MM.1S (cell line): Measurements from ENCODE around the gene TTLL9.

Experiments used
- DNase-seq: peaks from one replicate; pipeline ENCODE4 v3.0.0-alpha.2; 2015
- H2AFZ ChIP-seq: fragments of 300-600 bp; sonication (generic); 2 replicates; pipeline ENCODE4 v1.6.0; 2016; ENCODE audit warnings: antibody characterized with exemption, low read length
- H3F3A ChIP-seq: fragments of 300-600 bp; sonication (generic); 2 replicates; pipeline ENCODE4 v1.6.1; 2016; ENCODE audit warnings: mild to moderate bottlenecking, antibody characterized with exemption, low read length, moderate library complexity, mixed read lengths; ENCODE audit not compliant: insufficient read depth
- H3K27ac ChIP-seq: fragments of 300-600 bp; sonication (generic); 2 replicates; pipeline ENCODE4 v1.5.1; 2016; ENCODE audit warnings: mild to moderate bottlenecking, low read length
- H3K27me3 ChIP-seq: fragments of 300-600 bp; sonication (generic); replicated peaks from 2 replicates; pipeline ENCODE4 v1.6.0; 2016; ENCODE audit warnings: low read length; ENCODE audit not compliant: insufficient read depth
- H3K36me3 ChIP-seq: fragments of 300-600 bp; sonication (generic); replicated peaks from 2 replicates; pipeline ENCODE4 v1.6.1; 2016; ENCODE audit warnings: mild to moderate bottlenecking, low read length, mixed read lengths; ENCODE audit not compliant: insufficient read depth
- H3K4me1 ChIP-seq: fragments of 300-600 bp; sonication (generic); 2 replicates; pipeline ENCODE4 v1.6.1; 2016; ENCODE audit warnings: low read length, mixed read lengths
- H3K4me2 ChIP-seq: fragments of 300-600 bp; sonication (generic); 2 replicates; pipeline ENCODE4 v1.6.0; 2016; ENCODE audit warnings: low read depth, low read length
- H3K4me3 ChIP-seq: fragments of 300-600 bp; sonication (generic); 2 replicates; pipeline ENCODE4 v1.5.1; 2016; ENCODE audit warnings: low read length, mixed read lengths
- H3K79me2 ChIP-seq: fragments of 300-600 bp; sonication (generic); 2 replicates; pipeline ENCODE4 v1.6.1; 2016; ENCODE audit warnings: mixed run types, low read length, mixed read lengths
- H3K9ac ChIP-seq: fragments of 300-600 bp; sonication (generic); 2 replicates; pipeline ENCODE4 v1.6.1; 2016; ENCODE audit warnings: low read length, mixed read lengths
- H3K9me2 ChIP-seq: fragments of 300-600 bp; sonication (generic); replicated peaks from 2 replicates; pipeline ENCODE4 v1.6.1; 2016; ENCODE audit warnings: mild to moderate bottlenecking, low read length, mixed read lengths; ENCODE audit not compliant: insufficient read depth
- H3K9me3 ChIP-seq: fragments of 300-600 bp; sonication (generic); replicated peaks from 2 replicates; pipeline ENCODE4 v1.6.1; 2016; ENCODE audit warnings: mild to moderate bottlenecking, low read length, mixed read lengths; ENCODE audit not compliant: insufficient read depth
- H4K20me1 ChIP-seq: fragments of 300-600 bp; sonication (generic); 2 replicates; pipeline ENCODE4 v1.6.1; 2016; ENCODE audit warnings: mild to moderate bottlenecking, low read length, moderate library complexity, mixed read lengths; ENCODE audit not compliant: insufficient read depth
- EZH2 ChIP-seq: fragments of 300-600 bp; sonication (generic); optimal IDR thresholded peaks from 2 replicates; pipeline ENCODE3; 2017; ENCODE audit warnings: low read depth, mild to moderate bottlenecking, antibody characterized with exemption, low read length, mixed read lengths
- EZH2phosphoT487 ChIP-seq: fragments of 300-600 bp; sonication (generic); IDR thresholded peaks from 2 replicates; pipeline ENCODE4 v1.6.1; 2018; ENCODE audit warnings: antibody characterized with exemption, low read length
- TF ChIP-seq, protein P1 (sequence below): fragments of 300-600 bp; sonication (generic); IDR thresholded peaks from 2 replicates; pipeline ENCODE4 v1.5.1; 2016; ENCODE audit warnings: antibody characterized with exemption, low read length, mixed read lengths

The TTLL9 gene

DNA sequence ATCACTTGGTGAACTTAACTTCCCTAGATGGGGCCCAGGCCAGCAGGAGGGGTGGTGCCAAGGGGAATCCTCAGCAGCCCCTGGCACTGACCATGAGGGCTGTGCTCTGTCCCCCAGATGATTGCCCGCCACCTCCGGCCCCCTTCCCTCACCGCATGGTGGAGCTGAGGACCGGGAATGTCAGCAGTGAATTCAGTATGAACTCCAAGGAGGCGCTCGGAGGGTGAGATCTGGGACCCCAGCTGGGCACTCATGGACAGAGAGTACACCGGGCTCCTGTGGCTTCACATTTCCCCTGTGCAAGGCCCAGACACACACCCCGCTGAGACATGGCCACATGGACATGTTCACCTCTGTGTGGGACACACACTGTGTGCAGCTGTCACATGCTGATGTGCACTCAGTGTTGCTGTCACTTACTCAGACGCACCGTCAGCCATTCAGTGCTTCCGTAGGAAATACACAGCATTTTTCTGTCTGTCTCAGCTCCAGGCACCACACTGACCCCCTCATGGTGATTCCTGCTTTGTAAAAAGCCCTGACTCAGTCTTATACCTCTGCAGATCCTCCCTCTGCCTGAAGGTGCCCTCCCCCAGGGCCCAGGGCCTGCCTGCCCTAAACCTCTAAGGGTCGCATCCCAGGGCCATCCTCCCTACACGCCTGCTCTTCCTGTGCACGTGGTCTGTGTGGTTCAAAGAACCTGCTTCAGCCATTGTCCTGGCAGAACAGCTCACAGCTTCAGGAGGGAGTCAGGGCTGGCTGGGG lies 46.9 kb upstream of the TTLL9 start:
- no peaks in the 10 kb centered on the region for H4K20me1 ChIP-seq
- no peak for TF ChIP-seq EZH2phosphoT487
- TF ChIP-seq EZH2, result no peak
- TF ChIP-seq, protein P1, sequence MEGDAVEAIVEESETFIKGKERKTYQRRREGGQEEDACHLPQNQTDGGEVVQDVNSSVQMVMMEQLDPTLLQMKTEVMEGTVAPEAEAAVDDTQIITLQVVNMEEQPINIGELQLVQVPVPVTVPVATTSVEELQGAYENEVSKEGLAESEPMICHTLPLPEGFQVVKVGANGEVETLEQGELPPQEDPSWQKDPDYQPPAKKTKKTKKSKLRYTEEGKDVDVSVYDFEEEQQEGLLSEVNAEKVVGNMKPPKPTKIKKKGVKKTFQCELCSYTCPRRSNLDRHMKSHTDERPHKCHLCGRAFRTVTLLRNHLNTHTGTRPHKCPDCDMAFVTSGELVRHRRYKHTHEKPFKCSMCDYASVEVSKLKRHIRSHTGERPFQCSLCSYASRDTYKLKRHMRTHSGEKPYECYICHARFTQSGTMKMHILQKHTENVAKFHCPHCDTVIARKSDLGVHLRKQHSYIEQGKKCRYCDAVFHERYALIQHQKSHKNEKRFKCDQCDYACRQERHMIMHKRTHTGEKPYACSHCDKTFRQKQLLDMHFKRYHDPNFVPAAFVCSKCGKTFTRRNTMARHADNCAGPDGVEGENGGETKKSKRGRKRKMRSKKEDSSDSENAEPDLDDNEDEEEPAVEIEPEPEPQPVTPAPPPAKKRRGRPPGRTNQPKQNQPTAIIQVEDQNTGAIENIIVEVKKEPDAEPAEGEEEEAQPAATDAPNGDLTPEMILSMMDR, result no peak
- no peak overlapping the region for H2AFZ ChIP-seq
- H3K9me2 ChIP-seq, result no peaks in the 10 kb centered on the region
- H3K27ac ChIP-seq, result no peak overlapping the region
- no peaks in the 10 kb centered on the region for H3F3A ChIP-seq
- H3K9ac ChIP-seq, result no peak overlapping the region
- H3K9me3 ChIP-seq, result no peaks in the 10 kb centered on the region
- peak; percentile 66 for DNase-seq
- H3K36me3 ChIP-seq, result no peaks in the 10 kb centered on the region
- no peaks in the 10 kb centered on the region; the same call in 1 of the 2 replicates for H3K27me3 ChIP-seq
- H3K79me2 ChIP-seq, result no peaks in the 10 kb centered on the region
- H3K4me1 ChIP-seq, result peaks cover 17% of the 10 kb centered on the region
- H3K4me2 ChIP-seq, result peak overlapping the region; percentile 56
- no peak overlapping the region for H3K4me3 ChIP-seq

DNA sequence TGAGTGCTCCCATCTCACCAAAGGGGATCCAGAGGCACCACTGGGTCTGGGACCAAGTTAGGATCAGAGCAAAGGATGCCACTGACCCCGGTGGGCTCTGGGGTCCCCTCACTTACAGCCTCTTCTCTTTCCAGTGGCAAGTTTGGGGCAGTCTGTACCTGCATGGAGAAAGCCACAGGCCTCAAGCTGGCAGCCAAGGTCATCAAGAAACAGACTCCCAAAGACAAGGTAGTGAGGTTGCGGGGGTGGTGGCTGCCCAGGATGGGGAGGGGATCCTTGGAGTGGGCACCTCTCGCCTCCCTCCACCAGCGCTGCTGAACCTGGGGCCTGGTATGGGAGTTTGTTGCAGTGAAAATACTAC lies 46.3 kb upstream of the TTLL9 start:
- H3K9me3 ChIP-seq, result no peaks in the 10 kb centered on the region
- no peak overlapping the region for H3K9ac ChIP-seq
- no peak for DNase-seq
- H3K79me2 ChIP-seq, result no peaks in the 10 kb centered on the region
- no peak overlapping the region for H3K27ac ChIP-seq
- no peak overlapping the region for H2AFZ ChIP-seq
- no peaks in the 10 kb centered on the region; the same call in 1 of the 2 replicates for H3K27me3 ChIP-seq
- H3K4me3 ChIP-seq, result no peak overlapping the region
- no peak for TF ChIP-seq EZH2phosphoT487
- no peak for TF ChIP-seq EZH2
- TF ChIP-seq, protein P1, result no peak
- H3F3A ChIP-seq, result no peaks in the 10 kb centered on the region
- H3K4me1 ChIP-seq, result peaks cover 17% of the 10 kb centered on the region
- no peaks in the 10 kb centered on the region for H4K20me1 ChIP-seq
- H3K36me3 ChIP-seq, result no peaks in the 10 kb centered on the region
- H3K4me2 ChIP-seq, result peak overlapping the region; percentile 21
- no peaks in the 10 kb centered on the region for H3K9me2 ChIP-seq

DNA sequence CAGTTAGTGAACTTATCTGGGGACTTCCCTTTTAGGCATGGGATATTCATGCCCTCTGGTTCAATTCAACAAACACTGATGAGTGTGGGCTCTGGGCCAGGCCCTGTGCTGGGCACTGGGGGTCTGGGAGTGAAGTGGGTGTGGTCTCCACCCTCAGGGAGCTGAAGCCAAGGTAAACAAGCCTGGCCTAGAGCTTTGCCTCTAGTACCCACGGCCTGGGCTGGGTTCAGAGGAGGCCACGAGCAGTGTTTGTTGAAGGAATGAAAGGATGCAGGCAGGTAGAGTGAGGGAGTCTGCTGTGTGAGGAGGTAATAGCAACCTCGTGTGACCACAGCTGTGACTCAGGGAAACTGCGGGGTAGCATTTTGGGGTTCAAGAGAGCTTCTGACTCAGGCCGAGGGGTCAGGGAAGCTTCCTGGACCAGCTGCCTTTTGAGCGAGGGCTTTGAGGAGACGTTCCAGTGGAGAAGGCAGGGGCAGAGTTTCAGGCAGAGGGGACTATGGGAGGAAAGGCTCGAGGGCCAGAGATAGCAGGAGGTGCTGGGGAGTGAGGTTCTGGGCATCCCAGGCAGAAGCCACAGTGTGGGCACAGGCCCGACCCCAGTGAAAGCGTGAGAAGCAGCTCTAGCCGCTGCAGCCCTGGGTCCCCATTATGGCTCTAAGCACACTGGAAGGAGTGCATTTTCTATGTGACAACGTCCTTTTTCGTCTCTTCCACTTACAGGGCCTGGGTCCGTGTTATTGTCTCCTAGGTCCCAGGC lies 45.7 kb upstream of the TTLL9 start:
- Histone ChIP-seq H2AFZ (no peak overlapping the region), H4K20me1 (no peaks in the 10 kb centered on the region), H3K4me1 (peaks cover 17% of the 10 kb centered on the region), H3K4me2 (no peak overlapping the region; the same call in 1 of the 2 replicates), H3K27ac (no peak overlapping the region), H3K36me3 (no peaks in the 10 kb centered on the region), H3K9me3 (no peaks in the 10 kb centered on the region), H3K27me3 (no peaks in the 10 kb centered on the region; the same call in 1 of the 2 replicates), H3K4me3 (no peak overlapping the region), H3K9me2 (no peaks in the 10 kb centered on the region), H3K79me2 (no peaks in the 10 kb centered on the region), H3K9ac (no peak overlapping the region), H3F3A (no peaks in the 10 kb centered on the region)
- TF ChIP-seq EZH2phosphoT487 (no peak), EZH2 (no peak)
- TF ChIP-seq, protein P1, result no peak
- DNase-seq, result no peak
